BJ (cell line): ENCODE data around the gene SPACA5B. TPM values are rescaled to one million over a fixed set of nuclear protein-coding genes. Genes with fewer than 3 reads are reported as not detected.
"Not testable (repeated sequence)": the region's sequence is repeated elsewhere in the genome, so short reads cannot be mapped to it uniquely, and the experiment has no call there.

Experiments used
- CTCF ChIA-PET: fragments of 350-600 bp; formaldehyde crosslinking; extraction: SDS; loops from one replicate; lab custom pipeline; 2021; ENCODE audit warnings: antibody characterized with exemption, inconsistent platforms; lab: Yijun Ruan, JAX
- POLR2A ChIA-PET: fragments of 300-600 bp; sonication (Branson Sonifier 250); formaldehyde crosslinking; extraction: SDS; loops from one replicate; lab custom pipeline; 2021; ENCODE audit warnings: antibody characterized with exemption; lab: Charles Lee
- DNase-seq: peaks from one replicate; pipeline ENCODE4 v3.0.0-alpha.2; 2011; ENCODE audit warnings: low read depth
- H3K27me3 ChIP-seq: 2 replicates; pipeline ENCODE4 v1.6.0; 2011; ENCODE audit warnings: low read length; ENCODE audit not compliant: control insufficient read depth, insufficient read depth
- H3K36me3 ChIP-seq: 2 replicates; pipeline ENCODE4 v1.5.1; 2011; ENCODE audit warnings: low read length; ENCODE audit not compliant: control insufficient read depth, insufficient read depth
- H3K4me3 ChIP-seq: 2 replicates; pipeline ENCODE4 v1.5.1; 2011; ENCODE audit warnings: low read depth, mild to moderate bottlenecking, control low read depth, low read length
- CTCF ChIP-seq: IDR thresholded peaks from 2 replicates; pipeline ENCODE4 v1.5.1; 2011; ENCODE audit warnings: low read depth, mild to moderate bottlenecking, control low read depth, inconsistent platforms, low read length, moderate library complexity; ENCODE audit not compliant: insufficient read depth
- polyA plus RNA-seq: library from polyadenylated mRNA; depleted of rRNA; stranded (reverse); fragments of >200 nt; gene quantifications from 2 replicates; pipeline ENCODE4 v1.2.3, GENCODE V29; 2011; rRNA removed
- small RNA-seq: library from RNA; depleted of rRNA; stranded (forward); fragments of <200 nt; gene quantifications from one replicate; pipeline ENCODE3, GENCODE V24; 2012; ENCODE audit warnings: low replicate concordance, low read depth; ENCODE audit not compliant: insufficient read length

The SPACA5B gene
- polyA plus RNA-seq, 1 experiment, result not detected

- no peak for DNase-seq
- CTCF ChIA-PET, result no interaction called here
- POLR2A ChIA-PET, result no interaction called here
- Histone ChIP-seq H3K36me3 (no peaks in the 10 kb centered on the region), H3K27me3 (no peaks in the 10 kb centered on the region), H3K4me3 (no peak overlapping the region)
- no peak for TF ChIP-seq CTCF
Measured at GRCh38 chrX:48180811-48181210, 50.4 kb downstream of the SPACA5B start.

DNA sequence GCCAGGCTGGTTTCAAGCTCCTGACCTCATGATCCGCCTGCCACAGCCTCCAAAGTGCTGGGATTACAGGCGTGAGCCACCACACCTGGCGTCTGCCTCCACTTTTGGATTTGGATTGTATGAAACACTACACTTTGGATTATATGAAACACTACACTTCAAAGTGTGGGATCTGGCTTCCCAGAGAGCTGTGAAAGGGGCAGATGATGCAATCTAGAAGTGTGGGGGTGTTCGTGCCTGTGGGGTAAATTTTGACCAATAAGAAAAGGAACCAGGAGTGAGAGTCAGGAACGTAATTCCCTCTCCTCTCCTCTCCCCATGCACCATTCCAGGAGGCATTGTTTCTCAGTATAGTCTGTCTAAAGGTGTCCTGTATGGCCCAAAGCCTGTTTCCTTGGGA lies 51.5 kb downstream of the SPACA5B start:
- CTCF ChIA-PET, POLR2A ChIA-PET, DNase-seq: not testable (repeated sequence)

More for the DNA sequence above, 51.5 kb downstream of the SPACA5B start:
- H3K36me3 ChIP-seq, H3K4me3 ChIP-seq, H3K27me3 ChIP-seq: not testable (repeated sequence)

Small RNA genes within 50 kb of the gene (small RNA-seq; reads per million reads assigned to genes)
- gene AC245047.7 (not detected), gene RNU6-707P (not detected)

Other genes with a start within 250 kb of the SPACA5B start
- 1.4 and 2.2 TPM in 2 replicates for gene ZNF182, start 126.6 kb upstream of the SPACA5B start, polyA plus RNA-seq
- not detected in 2 replicates for gene SPACA5, start 123.6 kb upstream of the SPACA5B start, polyA plus RNA-seq
- 0.90 and 1.5 TPM in 2 replicates for gene ZNF630, start 59.0 kb upstream of the SPACA5B start, polyA plus RNA-seq
- gene SSX5, start 66.2 kb downstream of the SPACA5B start, polyA plus RNA-seq, result not detected in 2 replicates
- gene SSX1, start 124.8 kb downstream of the SPACA5B start, polyA plus RNA-seq, result not detected in 2 replicates
- not detected in 2 replicates for gene SSX3, start 226.1 kb downstream of the SPACA5B start, polyA plus RNA-seq